GM19193 (cell line): ENCODE results near the gene ISG20L2.

Source experiments
- POLR2A ChIP-seq: IDR thresholded peaks from 4 replicates; pipeline ENCODE4 v1.6.1; 2011; ENCODE audit not compliant: insufficient read depth, insufficient read length; ENCODE audit errors: extremely low read depth

The ISG20L2 gene

GRCh38 chr1:156728599-156729462 is at the start of gene ISG20L2:
Gene ISG20L2 (minus strand): TSS chr1:156728766. CDS start chr1:156727652, 1,114 bp downstream.
- TF ChIP-seq POLR2A = peak; percentile 73

- no peak for TF ChIP-seq POLR2A
Measured at GRCh38 chr1:156777573-156777972, 49.0 kb upstream of the ISG20L2 start.

GRCh38 chr1:156776942-156777341 is 48.4 kb upstream of the ISG20L2 start:
- no peak for TF ChIP-seq POLR2A

GRCh38 chr1:156775799-156776198 is 47.2 kb upstream of the ISG20L2 start:
- no peak for TF ChIP-seq POLR2A

GRCh38 chr1:156773607-156774006 is 45.0 kb upstream of the ISG20L2 start:
- TF ChIP-seq POLR2A = no peak

GRCh38 chr1:156772728-156773497 is 44.3 kb upstream of the ISG20L2 start:
- no peak for TF ChIP-seq POLR2A

- no peak for TF ChIP-seq POLR2A
Measured at GRCh38 chr1:156772222-156772621, 43.7 kb upstream of the ISG20L2 start.

GRCh38 chr1:156768610-156769295 is 40.2 kb upstream of the ISG20L2 start:
- no peak for TF ChIP-seq POLR2A

- TF ChIP-seq POLR2A = no peak
Measured at GRCh38 chr1:156767879-156768604, 39.5 kb upstream of the ISG20L2 start.

GRCh38 chr1:156767101-156767878 is 38.7 kb upstream of the ISG20L2 start, which contains the start of gene PRCC:
Gene PRCC (plus strand): TSS chr1:156767535. CDS start chr1:156767772, 237 bp downstream.
- peak; percentile 51 for TF ChIP-seq POLR2A

GRCh38 chr1:156766298-156767100 is 37.9 kb upstream of the ISG20L2 start:
- peak; percentile 46 for TF ChIP-seq POLR2A

- TF ChIP-seq POLR2A = no peak
Measured at GRCh38 chr1:156765666-156766065, 37.1 kb upstream of the ISG20L2 start.

- no peak for TF ChIP-seq POLR2A
Measured at GRCh38 chr1:156760796-156761104, 32.2 kb upstream of the ISG20L2 start.

GRCh38 chr1:156760092-156760795 is 31.7 kb upstream of the ISG20L2 start:
- no peak for TF ChIP-seq POLR2A
